ENCODE results near the gene TSPYL1.

GRCh38 chr6:116234689-116235088 lies 45.0 kb downstream of the TSPYL1 start:
- TF ChIP-seq NR3C1 (CRISPR knock-in tag; conservative IDR thresholded peaks at IDR 0.05; ENCODE audit: low read depth) (no peak), ZNF416 (CRISPR knock-in tag; IDR thresholded peaks at IDR 0.05) (no peak), JUN (CRISPR knock-in tag; IDR thresholded peaks at IDR 0.05) (no peak), RELA (CRISPR knock-in tag; IDR thresholded peaks at IDR 0.05; ENCODE audit: borderline replicate concordance) (no peak)
